K562 (cell line): ENCODE results near the gene SGMS1. TPM values are rescaled to one million over a fixed set of nuclear protein-coding genes. Genes with fewer than 3 reads are reported as not detected.
A peak's percentile ranks its signal among the peaks of the same experiment; 100 is the strongest.

Experiments
- ATF1 ChIP-seq, 2 experiments: fragments of 450-650 bp in 1 of 2; IDR thresholded peaks; 2 replicates each; pipeline ENCODE4 v1.6.1; 2016; ENCODE audit warnings: missing compliant biosample characterization in 1 of 2, missing genetic modification characterization in 1 of 2
- CBFA2T3 ChIP-seq: fragments of 450-650 bp; IDR thresholded peaks from 2 replicates; pipeline ENCODE4 v1.6.1; 2017
- E2F3 ChIP-seq: fragments of 250-450 bp; sonication (Bioruptor Pico); IDR thresholded peaks from 2 replicates; pipeline ENCODE4 v1.4.0; 2020; ENCODE audit warnings: mild to moderate bottlenecking
- E2F5 ChIP-seq: sonication (generic); formaldehyde crosslinking; IDR thresholded peaks from 2 replicates; pipeline ENCODE4 v1.8.0; 2022; ENCODE audit warnings: mild to moderate bottlenecking, missing genetic modification reagents
- ELK3 ChIP-seq: fragments of 450-650 bp; formaldehyde crosslinking; IDR thresholded peaks from 2 replicates; pipeline ENCODE4 v1.4.0; 2020; ENCODE audit warnings: mild to moderate bottlenecking
- FOXJ2 ChIP-seq: fragments of 200-800 bp; sonication (Bioruptor generic); IDR thresholded peaks from 2 replicates; pipeline ENCODE4 v1.6.1; 2016; ENCODE audit warnings: missing genetic modification characterization, missing compliant biosample characterization
- GATA2 ChIP-seq: sonication (generic); formaldehyde crosslinking; IDR thresholded peaks from 2 replicates; pipeline ENCODE4 v1.4.0; 2020; ENCODE audit warnings: mild to moderate bottlenecking, missing genetic modification reagents
- HLTF ChIP-seq: fragments of 450-650 bp; IDR thresholded peaks from 2 replicates; pipeline ENCODE4 v1.6.1; 2016
- JUND ChIP-seq, 2 experiments: IDR thresholded peaks; 2 replicates in 1 of 2; 3 replicates in 1 of 2; pipeline ENCODE4 v1.6.1; 2011; ENCODE audit warnings: borderline replicate concordance in 2 of 2, low read depth in 2 of 2, low read length in 2 of 2, improper control_type of control experiment in 1 of 2, missing biosample characterization in 1 of 2, missing genetic modification characterization in 1 of 2, missing genetic modification reagents in 1 of 2
- MEIS2 ChIP-seq: fragments of 450-650 bp; IDR thresholded peaks from 2 replicates; pipeline ENCODE4 v1.6.1; 2014; ENCODE audit warnings: mild to moderate bottlenecking; ENCODE audit not compliant: partially characterized antibody
- PBX2 ChIP-seq, 2 experiments: IDR thresholded peaks in 1 of 2; conservative IDR thresholded peaks in 1 of 2; 2 replicates each; pipeline ENCODE4 v1.6.1; 2016; ENCODE audit warnings: low read depth in 2 of 2, mild to moderate bottlenecking in 1 of 2, missing compliant biosample characterization in 1 of 2, missing genetic modification characterization in 1 of 2, moderate library complexity in 1 of 2
- PHF21A ChIP-seq: fragments of 450-650 bp; IDR thresholded peaks from 2 replicates; pipeline ENCODE4 v1.6.1; 2017; ENCODE audit warnings: low read depth, borderline replicate concordance
- RCOR1 ChIP-seq, 2 experiments: IDR thresholded peaks; 2 replicates each; pipeline ENCODE4 v1.6.1; 2012; ENCODE audit warnings: low read depth in 2 of 2, low read length in 2 of 2, borderline replicate concordance in 1 of 2, improper control_type of control experiment in 1 of 2
- RFX7 ChIP-seq: fragments of 250-450 bp; sonication (Bioruptor Pico); IDR thresholded peaks from 2 replicates; pipeline ENCODE4 v1.5.1; 2021; ENCODE audit warnings: mild to moderate bottlenecking
- SMARCE1 ChIP-seq: fragments of 450-650 bp; IDR thresholded peaks from 2 replicates; pipeline ENCODE4 v1.7.1; 2016; ENCODE audit warnings: mild to moderate bottlenecking
- SOX6 ChIP-seq: fragments of 450-650 bp; IDR thresholded peaks from 2 replicates; pipeline ENCODE4 v1.6.1; 2014; ENCODE audit warnings: mild to moderate bottlenecking
- STAT5A ChIP-seq: IDR thresholded peaks from 2 replicates; pipeline ENCODE4 v1.6.1; 2012; ENCODE audit warnings: low read length, inconsistent platforms, borderline replicate concordance
- TFAM ChIP-seq: fragments of 250-450 bp; sonication (Bioruptor Pico); conservative IDR thresholded peaks from 2 replicates; pipeline ENCODE4 v1.5.0; 2021; ENCODE audit warnings: mild to moderate bottlenecking, moderate library complexity
- ZFP36 ChIP-seq: fragments of 150-350 bp; IDR thresholded peaks from 2 replicates; pipeline ENCODE4 v1.6.1; 2018; ENCODE audit warnings: low read length, low read depth; ENCODE audit not compliant: partially characterized antibody
- polyA plus RNA-seq, 8 experiments: library from polyadenylated mRNA; depleted of rRNA in 4 of 8; stranded (reverse) in 5 of 8; unstranded in 3 of 8; fragments of >200 nt; fragmentation: Nextera tagmentation in 2 of 8; fragmentation: Illumina TruSeq in 1 of 8; extraction: Ambion mirVana in 2 of 8; extraction: Trizol in 1 of 8; gene quantifications; 2 replicates each; pipeline versions ENCODE4 v1.2.1 to v1.2.3, GENCODE V29; 2011 to 2014; ENCODE audit warnings: inconsistent platforms in 1 of 8, missing spikeins in 1 of 8
- total RNA-seq, 7 experiments: library from RNA; depleted of rRNA in 6 of 7; stranded (reverse); fragments of >200 nt in 6 of 7; fragmentation: Illumina TruSeq in 2 of 7; extraction: Trizol in 2 of 7; gene quantifications; 2 replicates each; pipeline versions ENCODE4 v1.2.1 to v1.2.3, GENCODE V29; 2011 to 2021; ENCODE audit warnings: low replicate concordance in 1 of 7
- TF ChIP-seq, protein P1 (sequence below), 2 experiments: fragments of 450-650 bp; conservative IDR thresholded peaks; 2 replicates each; pipeline ENCODE4 v1.6.1; 2017; ENCODE audit warnings: mild to moderate bottlenecking in 2 of 2, moderate library complexity in 2 of 2

Gene SGMS1
- total and polyA plus RNA-seq, 9 of the 15 experiments (the other 6 are each of a cell fraction or from before 2014, with no cell fraction given) = 22.6 to 232 (median 82.2) TPM

- TF ChIP-seq PBX2 (CRISPR knock-in tag; IDR thresholded peaks at IDR 0.05; ENCODE audit: low read depth) (no peak), PBX2 (tag; conservative IDR thresholded peaks at IDR 0.05; ENCODE audit: low read depth) (peak; percentile 92), GATA2 (CRISPR knock-in tag) (no peak), ZFP36 (peak; percentile 83), HLTF (no peak), E2F5 (CRISPR knock-in tag) (no peak), MEIS2 (peak; percentile 97), SMARCE1 (peak; percentile 22; the same call in 1 of the 2 replicates), CBFA2T3 (0 out of 2 replicates have a peak, but pooled peaks have one; percentile 27), E2F3 (CRISPR knock-in tag) (no peak), ELK3 (CRISPR knock-in tag) (no peak), SOX6 (peak; percentile 42; the same call in 1 of the 2 replicates), TFAM (CRISPR knock-in tag) (no peak), ATF1 (CRISPR knock-in tag; IDR thresholded peaks at IDR 0.05) (no peak), ATF1 (tag; IDR thresholded peaks at IDR 0.05) (peak; percentile 70), JUND (IDR thresholded peaks at IDR 0.05; ENCODE audit: borderline replicate concordance, low read depth, low read length) (peak; percentile 35; the same call in 1 of the 2 replicates), JUND (tag; IDR thresholded peaks at IDR 0.05; ENCODE audit: borderline replicate concordance, low read depth, low read length) (peak; percentile 34; the same call in 1 of the 3 replicates), RFX7 (no peak), RCOR1 (IDR thresholded peaks at IDR 0.05; ENCODE audit: borderline replicate concordance in 1 of 2, low read depth in 2 of 2, low read length in 2 of 2) (peak in 1 of 2 experiments; percentile 24; a peak in 1 of 4 replicates), STAT5A (0 out of 2 replicates have a peak, but pooled peaks have one; percentile 9), FOXJ2 (tag) (0 out of 2 replicates have a peak, but pooled peaks have one; percentile 26), PHF21A (no peak)
- TF ChIP-seq, protein P1, sequence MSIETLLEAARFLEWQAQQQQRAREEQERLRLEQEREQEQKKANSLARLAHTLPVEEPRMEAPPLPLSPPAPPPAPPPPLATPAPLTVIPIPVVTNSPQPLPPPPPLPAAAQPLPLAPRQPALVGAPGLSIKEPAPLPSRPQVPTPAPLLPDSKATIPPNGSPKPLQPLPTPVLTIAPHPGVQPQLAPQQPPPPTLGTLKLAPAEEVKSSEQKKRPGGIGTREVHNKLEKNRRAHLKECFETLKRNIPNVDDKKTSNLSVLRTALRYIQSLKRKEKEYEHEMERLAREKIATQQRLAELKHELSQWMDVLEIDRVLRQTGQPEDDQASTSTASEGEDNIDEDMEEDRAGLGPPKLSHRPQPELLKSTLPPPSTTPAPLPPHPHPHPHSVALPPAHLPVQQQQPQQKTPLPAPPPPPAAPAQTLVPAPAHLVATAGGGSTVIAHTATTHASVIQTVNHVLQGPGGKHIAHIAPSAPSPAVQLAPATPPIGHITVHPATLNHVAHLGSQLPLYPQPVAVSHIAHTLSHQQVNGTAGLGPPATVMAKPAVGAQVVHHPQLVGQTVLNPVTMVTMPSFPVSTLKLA (conservative IDR thresholded peaks at IDR 0.05) = 0 out of 4 replicates have a peak, but pooled peaks of 1 of the 2 experiments have one; percentile 39
Observed at GRCh38 chr10:50503661-50504320, 120.0 kb downstream of the SGMS1 start (continued).
